ENCODE results near the gene ERVFRD-1. TPM values are rescaled to one million over a fixed set of nuclear protein-coding genes. Genes with fewer than 3 reads are reported as not detected.
"Not testable (repeated sequence)": the region's sequence is repeated elsewhere in the genome, so short reads cannot be mapped to it uniquely, and the experiment has no call there.

The ERVFRD-1 gene
- total and polyA plus RNA-seq, 5 donors from 2014 or later: 0.09 TPM; not detected in 4

DNA sequence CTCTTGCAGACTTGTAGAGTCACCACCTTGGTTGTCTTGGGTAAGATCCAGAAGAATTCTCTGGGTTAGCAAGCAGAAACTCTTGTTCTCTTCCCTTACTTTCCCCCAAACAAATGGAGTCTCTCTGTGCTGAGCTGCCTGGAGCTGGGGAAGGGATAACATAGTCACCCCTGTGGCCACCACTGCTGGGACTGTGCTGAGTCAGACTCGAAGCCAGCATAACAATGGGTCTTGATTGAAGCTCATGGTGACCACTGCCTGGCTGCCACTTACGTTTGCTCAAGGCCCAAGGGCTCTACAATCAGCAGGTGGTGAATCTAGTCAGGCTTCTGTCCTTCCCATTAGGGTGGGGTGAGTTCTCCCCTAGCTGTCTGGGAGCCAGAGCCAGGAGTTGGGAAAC is 15.4 kb upstream of the ERVFRD-1 start:
- H3K9me3 Mint-ChIP-seq: peaks cover 0 to 1% (median 0%) of the 10 kb centered on the region in 7 donors
- no peak for ATAC-seq (ENCODE audit: low read depth in 2 of 2)
- peaks cover 18 to 39% (median 25%) of the 10 kb centered on the region in 4 donors for H3K4me1 Mint-ChIP-seq

GRCh38 chr6:11123978-11124377 is 12.5 kb upstream of the ERVFRD-1 start:
- Histone ChIP-seq H3K4me1 (ENCODE audit: control insufficient read depth, insufficient read depth, low read length, poor library complexity, severe bottlenecking) (no peaks in the 10 kb centered on the region), H3K27ac (ENCODE audit: insufficient read depth, low read length, poor library complexity, severe bottlenecking) (no peak overlapping the region), H3K4me3 (ENCODE audit: low read depth, low read length) (no peak overlapping the region), H3K36me3 (ENCODE audit: control insufficient read depth, insufficient read depth, low read length) (no peaks in the 10 kb centered on the region), H3K27me3 (ENCODE audit: control insufficient read depth, insufficient read depth, low read length) (no peaks in the 10 kb centered on the region), H3K9me3 (ENCODE audit: control insufficient read depth in 2 of 2, low read length in 2 of 2) (no peaks in the 10 kb centered on the region)
- Mint-ChIP-seq H3K27me3 (no peaks in the 10 kb centered on the region), H3K4me3 (no peak overlapping the region), H3K36me3 (peaks cover 24% of the 10 kb centered on the region), H3K9me3 (peaks cover 0 to 1% (median 0%) of the 10 kb centered on the region in 7 donors), H3K4me1 (peaks cover 13 to 31% (median 24%) of the 10 kb centered on the region in 4 donors), H3K27ac (peak overlapping the region in 1 of 3 donors; percentile 9)
- ATAC-seq (ENCODE audit: low read depth in 2 of 2) (no peak), DNase-seq (no peak)

More for the DNA sequence above, 15.4 kb upstream of the ERVFRD-1 start:
- Mint-ChIP-seq H3K4me3 (no peak overlapping the region), H3K36me3 (peaks cover 15% of the 10 kb centered on the region), H3K27me3 (no peaks in the 10 kb centered on the region), H3K27ac (no peak overlapping the region)
- Histone ChIP-seq H3K27ac (ENCODE audit: insufficient read depth, low read length, poor library complexity, severe bottlenecking) (no peak overlapping the region), H3K27me3 (ENCODE audit: control insufficient read depth, insufficient read depth, low read length) (no peaks in the 10 kb centered on the region), H3K9me3 (ENCODE audit: control insufficient read depth in 2 of 2, low read length in 2 of 2) (no peaks in the 10 kb centered on the region), H3K4me1 (ENCODE audit: control insufficient read depth, insufficient read depth, low read length, poor library complexity, severe bottlenecking) (no peaks in the 10 kb centered on the region), H3K36me3 (ENCODE audit: control insufficient read depth, insufficient read depth, low read length) (no peaks in the 10 kb centered on the region), H3K4me3 (ENCODE audit: low read depth, low read length) (no peak overlapping the region)
- DNase-seq: no peak

DNA sequence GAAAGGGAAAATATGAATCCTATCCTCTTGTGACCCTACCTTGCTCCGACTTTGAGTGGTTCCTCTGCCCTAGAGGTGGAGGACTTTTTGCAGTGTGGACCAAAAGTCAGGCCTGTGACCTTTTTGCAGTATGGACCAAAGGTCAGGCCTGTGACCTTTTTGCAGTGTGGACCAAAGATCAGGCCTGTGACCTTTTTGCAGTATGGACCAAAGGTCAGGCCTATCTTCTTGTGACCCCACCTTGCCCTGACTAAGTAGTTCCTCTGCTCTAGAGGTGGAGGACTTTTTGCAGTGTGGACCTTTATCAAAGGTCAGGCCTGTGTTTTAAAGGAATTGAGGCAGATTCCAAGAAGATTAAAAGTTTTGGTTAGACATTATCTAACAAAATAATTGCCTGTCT is 10.9 kb upstream of the ERVFRD-1 start:
- no peaks in the 10 kb centered on the region for H3K4me1 ChIP-seq (ENCODE audit: control insufficient read depth, insufficient read depth, low read length, poor library complexity, severe bottlenecking)
- H3K27me3 Mint-ChIP-seq: no peaks in the 10 kb centered on the region
- H3K27ac Mint-ChIP-seq: no peak overlapping the region
- no peak for DNase-seq
- H3K36me3 ChIP-seq (ENCODE audit: control insufficient read depth, insufficient read depth, low read length): no peaks in the 10 kb centered on the region
- H3K9me3 Mint-ChIP-seq: peaks cover 0 to 1% (median 0%) of the 10 kb centered on the region in 7 donors
- H3K4me3 ChIP-seq (ENCODE audit: low read depth, low read length): no peak overlapping the region
- no peaks in the 10 kb centered on the region for H3K9me3 ChIP-seq (ENCODE audit: control insufficient read depth in 2 of 2, low read length in 2 of 2)
- no peak overlapping the region for H3K27ac ChIP-seq (ENCODE audit: insufficient read depth, low read length, poor library complexity, severe bottlenecking)
- ATAC-seq (ENCODE audit: low read depth in 2 of 2): no peak
- peaks cover 20% of the 10 kb centered on the region for H3K36me3 Mint-ChIP-seq
- H3K4me1 Mint-ChIP-seq: peaks cover 13 to 26% (median 25%) of the 10 kb centered on the region in 4 donors
- no peak overlapping the region for H3K4me3 Mint-ChIP-seq
- H3K27me3 ChIP-seq (ENCODE audit: control insufficient read depth, insufficient read depth, low read length): no peaks in the 10 kb centered on the region

DNA sequence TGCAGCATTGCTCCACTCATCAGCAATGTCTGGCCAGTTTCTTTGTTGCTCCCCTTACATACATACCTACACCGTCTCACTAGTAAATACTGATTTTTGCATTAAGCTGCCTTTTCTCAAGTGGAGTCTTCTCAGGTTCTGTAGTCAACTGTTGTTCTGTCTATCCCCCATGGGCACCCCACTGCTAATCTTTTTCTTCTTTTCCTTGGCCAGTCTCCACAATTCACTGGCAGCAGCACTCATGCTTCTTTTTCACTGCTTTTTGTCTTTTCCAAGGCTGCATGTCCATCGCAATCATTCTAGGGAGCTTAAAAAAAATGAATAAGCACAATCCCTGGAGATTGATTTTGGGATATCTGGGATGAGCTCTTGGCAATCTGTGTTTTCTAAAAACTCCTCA is 10.3 kb upstream of the ERVFRD-1 start:
- Histone ChIP-seq H3K27ac (ENCODE audit: insufficient read depth, low read length, poor library complexity, severe bottlenecking) (no peak overlapping the region), H3K9me3 (ENCODE audit: control insufficient read depth in 2 of 2, low read length in 2 of 2) (no peaks in the 10 kb centered on the region), H3K36me3 (ENCODE audit: control insufficient read depth, insufficient read depth, low read length) (no peaks in the 10 kb centered on the region), H3K4me3 (ENCODE audit: low read depth, low read length) (no peak overlapping the region), H3K4me1 (ENCODE audit: control insufficient read depth, insufficient read depth, low read length, poor library complexity, severe bottlenecking) (no peaks in the 10 kb centered on the region), H3K27me3 (ENCODE audit: control insufficient read depth, insufficient read depth, low read length) (no peaks in the 10 kb centered on the region)
- peaks cover 16% of the 10 kb centered on the region for H3K36me3 Mint-ChIP-seq
- peaks cover 0 to 1% (median 0%) of the 10 kb centered on the region in 7 donors for H3K9me3 Mint-ChIP-seq
- H3K27me3 Mint-ChIP-seq: no peaks in the 10 kb centered on the region
- peak overlapping the region in 1 of 3 donors; percentile 11 for H3K27ac Mint-ChIP-seq
- peaks cover 13 to 26% (median 24%) of the 10 kb centered on the region in 4 donors for H3K4me1 Mint-ChIP-seq
- no peak for ATAC-seq (ENCODE audit: low read depth in 2 of 2)
- no peak overlapping the region for H3K4me3 Mint-ChIP-seq
- no peak for DNase-seq

GRCh38 chr6:11120271-11121005 is 8.9 kb upstream of the ERVFRD-1 start:
- H3K4me1 Mint-ChIP-seq: peaks cover 20 to 32% (median 30%) of the 10 kb centered on the region in 4 donors
- Histone ChIP-seq H3K9me3 (ENCODE audit: control insufficient read depth in 2 of 2, low read length in 2 of 2) (no peaks in the 10 kb centered on the region), H3K4me3 (ENCODE audit: low read depth, low read length) (no peak overlapping the region), H3K4me1 (ENCODE audit: control insufficient read depth, insufficient read depth, low read length, poor library complexity, severe bottlenecking) (no peaks in the 10 kb centered on the region), H3K36me3 (ENCODE audit: control insufficient read depth, insufficient read depth, low read length) (no peaks in the 10 kb centered on the region), H3K27me3 (ENCODE audit: control insufficient read depth, insufficient read depth, low read length) (no peaks in the 10 kb centered on the region), H3K27ac (ENCODE audit: insufficient read depth, low read length, poor library complexity, severe bottlenecking) (no peak overlapping the region)
- peaks cover 8% of the 10 kb centered on the region for H3K36me3 Mint-ChIP-seq
- no peaks in the 10 kb centered on the region for H3K27me3 Mint-ChIP-seq
- no peak overlapping the region for H3K4me3 Mint-ChIP-seq
- ATAC-seq (ENCODE audit: low read depth in 2 of 2) (no peak), DNase-seq (no peak)
- H3K27ac Mint-ChIP-seq: no peak overlapping the region
- peaks cover 0 to 1% (median 0%) of the 10 kb centered on the region in 7 donors for H3K9me3 Mint-ChIP-seq

DNA sequence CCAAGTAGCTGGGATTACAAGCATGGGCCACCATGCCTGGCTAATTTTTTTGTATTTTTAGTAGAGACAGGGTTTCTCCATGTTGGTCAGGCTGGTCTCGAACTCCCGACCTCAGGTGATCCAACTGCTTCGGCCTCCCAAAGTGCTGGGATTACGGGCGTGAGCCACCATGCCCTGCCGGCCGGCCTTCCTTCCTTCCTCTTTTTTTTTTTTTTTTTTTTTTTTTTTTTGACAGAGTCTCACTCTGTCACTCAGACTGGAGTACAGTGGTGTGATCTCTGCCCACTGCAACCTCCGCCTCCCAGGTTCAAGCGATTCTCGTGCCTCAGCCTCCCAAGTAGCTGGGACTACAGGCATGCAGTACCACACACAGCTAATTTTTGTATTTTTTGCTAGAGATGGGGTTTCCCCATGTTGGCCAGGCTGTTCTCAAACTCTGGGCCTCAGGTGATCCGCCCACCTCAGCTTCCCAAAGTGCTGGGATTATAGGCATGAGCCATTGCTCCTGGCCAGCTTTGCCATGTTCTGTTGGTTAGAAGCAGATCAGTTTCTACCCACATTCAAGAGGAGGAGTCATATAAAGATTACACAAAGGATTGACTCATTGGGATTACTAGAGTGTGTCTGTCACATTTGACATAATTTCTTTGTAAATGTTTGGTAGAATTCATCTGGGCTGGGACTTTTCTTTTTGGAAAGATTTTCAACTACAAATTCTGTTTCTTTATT is 4.4 kb upstream of the ERVFRD-1 start:
- not testable (repeated sequence) for H3K27me3 ChIP-seq (ENCODE audit: control insufficient read depth, insufficient read depth, low read length); DNase-seq; H3K9me3 Mint-ChIP-seq; ATAC-seq (ENCODE audit: low read depth in 2 of 2); H3K36me3 Mint-ChIP-seq; H3K4me3 ChIP-seq (ENCODE audit: low read depth, low read length); H3K9me3 ChIP-seq (ENCODE audit: control insufficient read depth in 2 of 2, low read length in 2 of 2); H3K36me3 ChIP-seq (ENCODE audit: control insufficient read depth, insufficient read depth, low read length); H3K27ac ChIP-seq (ENCODE audit: insufficient read depth, low read length, poor library complexity, severe bottlenecking); H3K4me1 ChIP-seq (ENCODE audit: control insufficient read depth, insufficient read depth, low read length, poor library complexity, severe bottlenecking); H3K27me3 Mint-ChIP-seq
- Mint-ChIP-seq H3K4me1 (peaks cover 21 to 43% (median 36%) of the 10 kb centered on the region in 4 donors), H3K27ac (peak overlapping the region in 1 of 3 donors; percentile 31), H3K4me3 (peak overlapping the region in 1 of 4 donors; percentile 43)

DNA sequence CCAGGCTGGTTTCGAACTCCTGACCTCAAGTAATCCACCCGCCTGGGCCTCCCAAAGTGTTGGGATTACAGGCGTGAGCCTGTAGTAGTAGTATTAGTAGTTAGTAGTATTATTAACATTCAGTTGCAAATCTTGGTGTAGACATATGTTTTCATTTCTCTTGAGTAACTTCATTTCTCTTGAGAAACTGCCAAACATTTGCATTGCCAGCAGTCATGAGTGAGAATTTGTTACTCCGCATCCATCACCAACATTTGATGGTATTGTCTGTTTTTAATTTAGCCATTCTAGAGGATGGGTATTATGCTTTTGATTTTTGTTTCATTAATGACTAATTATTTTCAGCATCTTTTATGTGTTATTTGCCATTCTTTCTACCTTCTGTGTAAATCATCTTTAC is 1.5 kb upstream of the ERVFRD-1 start:
- H3K9me3 ChIP-seq (ENCODE audit: control insufficient read depth in 2 of 2, low read length in 2 of 2): no peaks in the 10 kb centered on the region
- Mint-ChIP-seq H3K9me3 (no peaks in the 10 kb centered on the region), H3K36me3 (no peaks in the 10 kb centered on the region), H3K4me3 (no peak overlapping the region), H3K27me3 (no peaks in the 10 kb centered on the region), H3K27ac (no peak overlapping the region), H3K4me1 (peaks cover 19 to 48% (median 31%) of the 10 kb centered on the region in 4 donors)
- no peaks in the 10 kb centered on the region for H3K36me3 ChIP-seq (ENCODE audit: control insufficient read depth, insufficient read depth, low read length)
- H3K27me3 ChIP-seq (ENCODE audit: control insufficient read depth, insufficient read depth, low read length): no peaks in the 10 kb centered on the region
- ATAC-seq (ENCODE audit: low read depth in 2 of 2): no peak
- H3K4me3 ChIP-seq (ENCODE audit: low read depth, low read length): no peak overlapping the region
- H3K4me1 ChIP-seq (ENCODE audit: control insufficient read depth, insufficient read depth, low read length, poor library complexity, severe bottlenecking): no peaks in the 10 kb centered on the region
- H3K27ac ChIP-seq (ENCODE audit: insufficient read depth, low read length, poor library complexity, severe bottlenecking): no peak overlapping the region
- DNase-seq: no peak

Measured in CD4-positive, CD25-positive, alpha-beta regulatory T cell (primary cell).